GM12878 (cell line): ENCODE data around the gene HCAR2.
"Not testable (repeated sequence)": the region's sequence is repeated elsewhere in the genome, so short reads cannot be mapped to it uniquely, and the experiment has no call there.

Source experiments
- CHD1 ChIP-seq: IDR thresholded peaks from 2 replicates; pipeline ENCODE4 v1.6.1; 2012; ENCODE audit warnings: low read depth, low read length, improper control_type of control experiment
- EP300 ChIP-seq, 2 experiments: fragments of 150-350 bp in 1 of 2; IDR thresholded peaks; 2 replicates each; pipeline ENCODE4 v1.6.1; 2011 to 2012; ENCODE audit warnings: low read depth in 2 of 2, low read length in 2 of 2, borderline replicate concordance in 1 of 2, improper control_type of control experiment in 1 of 2, inconsistent platforms in 1 of 2; ENCODE audit not compliant: control insufficient read depth in 1 of 2
- FOXK2 ChIP-seq: fragments of 450-650 bp; IDR thresholded peaks from 2 replicates; pipeline ENCODE4 v1.6.1; 2017; ENCODE audit warnings: mild to moderate bottlenecking, moderate library complexity
- RB1 ChIP-seq: fragments of 450-650 bp; formaldehyde crosslinking; IDR thresholded peaks from 2 replicates; pipeline ENCODE4 v1.6.1; 2017; ENCODE audit warnings: mild to moderate bottlenecking, borderline replicate concordance
- ZSCAN29 ChIP-seq: fragments of 450-650 bp; IDR thresholded peaks from 2 replicates; pipeline ENCODE4 v1.6.1; 2017; ENCODE audit warnings: mild to moderate bottlenecking, moderate library complexity
- TF ChIP-seq, protein P1 (sequence below), 3 experiments: IDR thresholded peaks in 2 of 3; conservative IDR thresholded peaks in 1 of 3; 2 replicates each; pipeline ENCODE4 v1.5.1; 2011; ENCODE audit warnings: low read depth in 3 of 3, low read length in 3 of 3, mild to moderate bottlenecking in 3 of 3, control low read depth in 2 of 3, moderate library complexity in 2 of 3, inconsistent platforms in 1 of 3, mixed read lengths in 1 of 3; ENCODE audit not compliant: control insufficient read depth in 2 of 3, insufficient read depth in 1 of 3; ENCODE audit errors: extremely low read depth in 1 of 3
- TF ChIP-seq, protein P2 (sequence below): IDR thresholded peaks from 2 replicates; pipeline ENCODE4 v1.6.1; 2012; ENCODE audit warnings: low read depth, low read length, improper control_type of control experiment

DNA sequence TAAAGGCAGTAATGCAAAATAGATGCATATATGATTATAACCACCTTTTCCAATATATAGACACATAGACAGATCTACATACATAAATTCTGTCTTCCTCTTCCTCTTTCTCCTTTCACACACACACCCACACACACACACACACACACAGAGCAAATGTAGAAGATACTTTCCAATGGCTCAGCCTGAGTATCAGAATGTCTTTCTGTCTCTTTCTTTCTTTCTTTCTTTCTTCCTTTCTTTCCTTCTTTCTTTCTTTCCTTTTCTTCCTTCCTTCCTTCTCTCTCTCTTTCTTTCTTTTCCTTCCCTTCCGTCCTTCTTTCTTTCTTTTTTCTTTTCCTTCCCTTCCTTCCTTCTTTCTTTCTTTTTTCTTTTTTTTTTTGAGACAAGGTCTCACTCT is 8.1 kb upstream of the HCAR2 start:
- TF ChIP-seq, protein P1, sequence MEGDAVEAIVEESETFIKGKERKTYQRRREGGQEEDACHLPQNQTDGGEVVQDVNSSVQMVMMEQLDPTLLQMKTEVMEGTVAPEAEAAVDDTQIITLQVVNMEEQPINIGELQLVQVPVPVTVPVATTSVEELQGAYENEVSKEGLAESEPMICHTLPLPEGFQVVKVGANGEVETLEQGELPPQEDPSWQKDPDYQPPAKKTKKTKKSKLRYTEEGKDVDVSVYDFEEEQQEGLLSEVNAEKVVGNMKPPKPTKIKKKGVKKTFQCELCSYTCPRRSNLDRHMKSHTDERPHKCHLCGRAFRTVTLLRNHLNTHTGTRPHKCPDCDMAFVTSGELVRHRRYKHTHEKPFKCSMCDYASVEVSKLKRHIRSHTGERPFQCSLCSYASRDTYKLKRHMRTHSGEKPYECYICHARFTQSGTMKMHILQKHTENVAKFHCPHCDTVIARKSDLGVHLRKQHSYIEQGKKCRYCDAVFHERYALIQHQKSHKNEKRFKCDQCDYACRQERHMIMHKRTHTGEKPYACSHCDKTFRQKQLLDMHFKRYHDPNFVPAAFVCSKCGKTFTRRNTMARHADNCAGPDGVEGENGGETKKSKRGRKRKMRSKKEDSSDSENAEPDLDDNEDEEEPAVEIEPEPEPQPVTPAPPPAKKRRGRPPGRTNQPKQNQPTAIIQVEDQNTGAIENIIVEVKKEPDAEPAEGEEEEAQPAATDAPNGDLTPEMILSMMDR (IDR thresholded peaks at IDR 0.05 in 2 of 3, conservative IDR thresholded peaks at IDR 0.05 in 1 of 3; ENCODE audit: control insufficient read depth in 2 of 3, extremely low read depth in 1 of 3, insufficient read depth in 1 of 3, low read depth in 3 of 3, low read length in 3 of 3) = not testable (repeated sequence)
- TF ChIP-seq FOXK2; CHD1; RB1; ZSCAN29; EP300 (IDR thresholded peaks at IDR 0.05; ENCODE audit: borderline replicate concordance in 1 of 2, control insufficient read depth in 1 of 2, low read depth in 2 of 2, low read length in 2 of 2): not testable (repeated sequence)
- TF ChIP-seq, protein P2, sequence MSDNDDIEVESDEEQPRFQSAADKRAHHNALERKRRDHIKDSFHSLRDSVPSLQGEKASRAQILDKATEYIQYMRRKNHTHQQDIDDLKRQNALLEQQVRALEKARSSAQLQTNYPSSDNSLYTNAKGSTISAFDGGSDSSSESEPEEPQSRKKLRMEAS = not testable (repeated sequence)
